Measurements from ENCODE around the gene CCSER2. TPM values are rescaled to one million over a fixed set of nuclear protein-coding genes. Genes with fewer than 3 reads are reported as not detected.
"Not testable (repeated sequence)": the region's sequence is repeated elsewhere in the genome, so short reads cannot be mapped to it uniquely, and the experiment has no call there.

CCSER2 gene
- total and polyA plus RNA-seq, 2 donors (not counting 1 experiment from before 2014, with no cell fraction given): 6.0 to 45.9 TPM

DNA sequence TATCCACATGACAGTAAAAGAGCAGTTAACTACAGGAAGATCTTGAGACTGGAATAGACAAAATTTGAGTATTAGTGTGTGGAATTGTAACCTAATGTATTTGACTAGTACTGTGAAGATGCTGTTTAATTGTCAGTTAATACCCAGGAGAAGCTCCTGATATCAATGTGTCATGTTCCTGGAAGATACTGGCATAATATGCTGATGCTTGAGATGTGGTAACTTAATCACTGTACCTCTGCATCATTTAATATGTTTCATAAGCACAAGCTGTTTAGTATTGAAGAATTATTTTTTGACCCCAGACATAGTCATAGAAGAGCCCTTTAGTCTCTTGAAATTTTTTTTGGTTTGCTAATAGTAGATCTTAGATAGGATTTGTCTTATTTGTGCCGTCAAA lies 15.4 kb downstream of the CCSER2 start:
- no peaks in the 10 kb centered on the region for H3K27me3 ChIP-seq (replicated peaks in 1 of 4; ENCODE audit: control extremely low read depth in 1 of 4, control insufficient read depth in 3 of 4, insufficient read depth in 4 of 4, low read length in 3 of 4)
- no peak for ATAC-seq (ENCODE audit: low read depth)
- peaks cover 37% of the 10 kb centered on the region for H4K20me1 ChIP-seq (ENCODE audit: control insufficient read depth, insufficient read depth, low read length, poor library complexity, severe bottlenecking)
- TF ChIP-seq EZH2 (IDR thresholded peaks at IDR 0.05; ENCODE audit: borderline replicate concordance, insufficient read depth, low read depth, low read length, poor library complexity, severe bottlenecking): no peak
- TF ChIP-seq, protein P1, sequence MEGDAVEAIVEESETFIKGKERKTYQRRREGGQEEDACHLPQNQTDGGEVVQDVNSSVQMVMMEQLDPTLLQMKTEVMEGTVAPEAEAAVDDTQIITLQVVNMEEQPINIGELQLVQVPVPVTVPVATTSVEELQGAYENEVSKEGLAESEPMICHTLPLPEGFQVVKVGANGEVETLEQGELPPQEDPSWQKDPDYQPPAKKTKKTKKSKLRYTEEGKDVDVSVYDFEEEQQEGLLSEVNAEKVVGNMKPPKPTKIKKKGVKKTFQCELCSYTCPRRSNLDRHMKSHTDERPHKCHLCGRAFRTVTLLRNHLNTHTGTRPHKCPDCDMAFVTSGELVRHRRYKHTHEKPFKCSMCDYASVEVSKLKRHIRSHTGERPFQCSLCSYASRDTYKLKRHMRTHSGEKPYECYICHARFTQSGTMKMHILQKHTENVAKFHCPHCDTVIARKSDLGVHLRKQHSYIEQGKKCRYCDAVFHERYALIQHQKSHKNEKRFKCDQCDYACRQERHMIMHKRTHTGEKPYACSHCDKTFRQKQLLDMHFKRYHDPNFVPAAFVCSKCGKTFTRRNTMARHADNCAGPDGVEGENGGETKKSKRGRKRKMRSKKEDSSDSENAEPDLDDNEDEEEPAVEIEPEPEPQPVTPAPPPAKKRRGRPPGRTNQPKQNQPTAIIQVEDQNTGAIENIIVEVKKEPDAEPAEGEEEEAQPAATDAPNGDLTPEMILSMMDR (IDR thresholded peaks at IDR 0.05): no peak
- no CpG with 5 or more reads among the region's 1 CpG for WGBS (ENCODE audit: insufficient coverage)
- peaks cover 3 to 18% of the 10 kb centered on the region in 2 donors for H3K4me1 ChIP-seq (ENCODE audit: control insufficient read depth in 2 of 2, insufficient read depth in 2 of 2, low read length in 2 of 2)
- no peak for DNase-seq
- H3K9me3 ChIP-seq (ENCODE audit: control extremely low read depth in 1 of 3, control insufficient read depth in 2 of 3, insufficient read depth in 1 of 3, low read length in 2 of 3): peaks cover 0 to 3% (median 1%) of the 10 kb centered on the region in 3 donors
- Mint-ChIP-seq H3K9me3 (ENCODE audit: insufficient read depth) (no peaks in the 10 kb centered on the region), H3K27me3 (no peaks in the 10 kb centered on the region), H3K4me3 (no peak overlapping the region), H3K4me1 (peaks cover 29% of the 10 kb centered on the region), H3K27ac (no peak overlapping the region)
- no peak overlapping the region for H3K9ac ChIP-seq (ENCODE audit: low read length)
- no peak overlapping the region for H3K4me2 ChIP-seq (replicated peaks; ENCODE audit: low read depth, low read length, poor library complexity, severe bottlenecking)
- H3K36me3 ChIP-seq (replicated peaks in 1 of 2; ENCODE audit: control extremely low read depth in 1 of 2, control insufficient read depth in 1 of 2, extremely low read depth in 1 of 2, insufficient read depth in 2 of 2, low read length in 1 of 2): no peaks in the 10 kb centered on the region
- H3K27ac ChIP-seq (ENCODE audit: low read length in 2 of 2): no peak overlapping the region
- CTCF ChIA-PET: interaction anchor here (1.0 kb wide), 1 partner anchor 193 kb away, joined by 3 read pairs; no protein-coding TSS in a partner anchor
- intact Hi-C loops (cut with micrococcal nuclease): no loop called here
- H3K79me2 ChIP-seq (ENCODE audit: control insufficient read depth, insufficient read depth, low read length): peaks cover 70% of the 10 kb centered on the region
- POLR2A ChIA-PET: no interaction called here
- no peak overlapping the region for H3K4me3 ChIP-seq (ENCODE audit: control extremely low read depth in 1 of 5, extremely low read depth in 1 of 5, insufficient read depth in 1 of 5, low read depth in 2 of 5, low read length in 4 of 5)
- no peak overlapping the region for H2AFZ ChIP-seq (ENCODE audit: insufficient read depth, low read depth, low read length, poor library complexity, severe bottlenecking)

DNA sequence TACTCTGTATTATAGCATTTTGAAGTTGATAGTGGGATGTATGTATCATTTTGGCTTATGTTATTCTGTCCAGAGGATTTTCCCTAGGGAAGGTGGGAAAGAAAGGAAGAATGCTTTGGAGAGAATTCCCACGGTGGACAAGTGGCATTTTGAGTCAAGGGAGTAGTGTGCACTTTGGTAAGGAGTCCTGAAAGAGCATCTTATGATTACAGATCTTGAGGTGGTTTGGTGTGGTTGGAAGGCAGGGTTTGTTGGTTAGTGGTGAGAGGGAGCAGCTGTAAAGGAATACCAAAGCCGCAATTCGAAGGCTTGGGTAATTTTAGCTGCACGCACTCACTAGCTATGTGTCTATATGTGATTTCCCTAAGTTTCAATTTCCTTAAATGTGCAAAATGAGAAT lies 16.1 kb downstream of the CCSER2 start:
- H3K27me3 Mint-ChIP-seq: no peaks in the 10 kb centered on the region
- H3K27ac ChIP-seq (ENCODE audit: low read length in 2 of 2): no peak overlapping the region
- H3K9me3 ChIP-seq (ENCODE audit: control extremely low read depth in 1 of 3, control insufficient read depth in 2 of 3, insufficient read depth in 1 of 3, low read length in 2 of 3): peaks cover 0 to 3% (median 1%) of the 10 kb centered on the region in 3 donors
- ChIA-PET CTCF (no interaction called here), POLR2A (no interaction called here)
- no peak overlapping the region for H3K4me3 Mint-ChIP-seq
- H3K27ac Mint-ChIP-seq: no peak overlapping the region
- H4K20me1 ChIP-seq (ENCODE audit: control insufficient read depth, insufficient read depth, low read length, poor library complexity, severe bottlenecking): peaks cover 30% of the 10 kb centered on the region
- H3K9me3 Mint-ChIP-seq (ENCODE audit: insufficient read depth): no peaks in the 10 kb centered on the region
- peaks cover 70% of the 10 kb centered on the region for H3K79me2 ChIP-seq (ENCODE audit: control insufficient read depth, insufficient read depth, low read length)
- H3K4me3 ChIP-seq (ENCODE audit: control extremely low read depth in 1 of 5, extremely low read depth in 1 of 5, insufficient read depth in 1 of 5, low read depth in 2 of 5, low read length in 4 of 5): no peak overlapping the region
- intact Hi-C loops (cut with micrococcal nuclease): no loop called here
- no peak for ATAC-seq (ENCODE audit: low read depth)
- H3K9ac ChIP-seq (ENCODE audit: low read length): no peak overlapping the region
- TF ChIP-seq EZH2 (IDR thresholded peaks at IDR 0.05; ENCODE audit: borderline replicate concordance, insufficient read depth, low read depth, low read length, poor library complexity, severe bottlenecking): no peak
- TF ChIP-seq, protein P1 (IDR thresholded peaks at IDR 0.05): no peak
- H3K4me1 Mint-ChIP-seq: peaks cover 29% of the 10 kb centered on the region
- peaks cover 3 to 18% of the 10 kb centered on the region in 2 donors for H3K4me1 ChIP-seq (ENCODE audit: control insufficient read depth in 2 of 2, insufficient read depth in 2 of 2, low read length in 2 of 2)
- H3K27me3 ChIP-seq (replicated peaks in 1 of 4; ENCODE audit: control extremely low read depth in 1 of 4, control insufficient read depth in 3 of 4, insufficient read depth in 4 of 4, low read length in 3 of 4): no peaks in the 10 kb centered on the region
- 53% methylated on average over 2 of the region's 4 CpGs for WGBS (ENCODE audit: insufficient coverage)
- no peak for DNase-seq
- no peak overlapping the region for H2AFZ ChIP-seq (ENCODE audit: insufficient read depth, low read depth, low read length, poor library complexity, severe bottlenecking)
- H3K36me3 ChIP-seq (replicated peaks in 1 of 2; ENCODE audit: control extremely low read depth in 1 of 2, control insufficient read depth in 1 of 2, extremely low read depth in 1 of 2, insufficient read depth in 2 of 2, low read length in 1 of 2): no peaks in the 10 kb centered on the region
- H3K4me2 ChIP-seq (replicated peaks; ENCODE audit: low read depth, low read length, poor library complexity, severe bottlenecking): no peak overlapping the region

DNA sequence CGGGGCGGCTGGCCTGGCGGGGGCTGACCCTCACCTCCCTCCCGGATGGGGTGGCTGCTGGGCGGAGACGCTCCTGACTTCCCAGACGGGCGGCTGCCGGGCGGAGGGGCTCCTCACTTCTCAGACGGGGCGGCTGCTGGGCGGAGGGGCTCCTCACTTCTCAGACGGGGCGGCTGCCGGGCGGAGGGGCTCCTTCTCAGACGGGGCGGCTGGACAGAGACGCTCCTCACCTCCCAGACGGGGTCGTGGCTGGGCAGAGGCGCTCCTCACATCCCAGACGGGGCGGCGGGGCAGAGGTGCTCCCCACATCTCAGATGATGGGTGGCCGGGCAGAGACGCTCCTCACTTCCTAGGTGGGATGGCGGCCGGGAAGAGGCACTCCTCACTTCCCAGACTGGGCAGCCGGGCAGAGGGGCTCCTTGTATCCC lies 19.2 kb downstream of the CCSER2 start:
- H3K27me3 Mint-ChIP-seq; H3K27me3 ChIP-seq (replicated peaks in 1 of 4; ENCODE audit: control extremely low read depth in 1 of 4, control insufficient read depth in 3 of 4, insufficient read depth in 4 of 4, low read length in 3 of 4); POLR2A ChIA-PET; H3K4me3 Mint-ChIP-seq; CTCF ChIA-PET; ATAC-seq (ENCODE audit: low read depth); H3K4me1 ChIP-seq (ENCODE audit: control insufficient read depth in 2 of 2, insufficient read depth in 2 of 2, low read length in 2 of 2); H3K27ac Mint-ChIP-seq; H3K36me3 ChIP-seq (replicated peaks in 1 of 2; ENCODE audit: control extremely low read depth in 1 of 2, control insufficient read depth in 1 of 2, extremely low read depth in 1 of 2, insufficient read depth in 2 of 2, low read length in 1 of 2); intact Hi-C loops (cut with micrococcal nuclease); H3K9ac ChIP-seq (ENCODE audit: low read length); H3K9me3 ChIP-seq (ENCODE audit: control extremely low read depth in 1 of 3, control insufficient read depth in 2 of 3, insufficient read depth in 1 of 3, low read length in 2 of 3); H3K27ac ChIP-seq (ENCODE audit: low read length in 2 of 2); H3K4me2 ChIP-seq (replicated peaks; ENCODE audit: low read depth, low read length, poor library complexity, severe bottlenecking); H3K4me3 ChIP-seq (ENCODE audit: control extremely low read depth in 1 of 5, extremely low read depth in 1 of 5, insufficient read depth in 1 of 5, low read depth in 2 of 5, low read length in 4 of 5); H2AFZ ChIP-seq (ENCODE audit: insufficient read depth, low read depth, low read length, poor library complexity, severe bottlenecking); DNase-seq; H3K9me3 Mint-ChIP-seq (ENCODE audit: insufficient read depth): not testable (repeated sequence)
- H3K4me1 Mint-ChIP-seq: peaks cover 15% of the 10 kb centered on the region
- peaks cover 60% of the 10 kb centered on the region for H3K79me2 ChIP-seq (ENCODE audit: control insufficient read depth, insufficient read depth, low read length)
- WGBS (ENCODE audit: insufficient coverage): 98% methylated on average over 23 of the region's 31 CpGs
- peaks cover 27% of the 10 kb centered on the region for H4K20me1 ChIP-seq (ENCODE audit: control insufficient read depth, insufficient read depth, low read length, poor library complexity, severe bottlenecking)
